HepG2 (cell line): ENCODE measurements around the gene ZNF101. TPM values are rescaled to one million over a fixed set of nuclear protein-coding genes. Genes with fewer than 3 reads are reported as not detected.

ENCODE experiments used
- ATAC-seq: fragments of 200-7000 bp; cut with Tn5 transposase; 3 replicates; pipeline ENCODE4 v1.9.1; 2020; ENCODE audit warnings: mild to moderate bottlenecking, moderate library complexity
- BruUV-seq: library from RNA; stranded (reverse); fragments of 400-500 nt; replicated peaks from 2 replicates; lab custom pipeline; 2021; lab: Mats Ljungman, UMichigan
- CTCF ChIA-PET: fragments of 300-600 bp; formaldehyde crosslinking; extraction: SDS; loops from one replicate; lab custom pipeline; 2021; ENCODE audit warnings: low total read pairs, inconsistent platforms, low intra/inter-chr PET ratio; lab: Yijun Ruan, JAX
- POLR2A ChIA-PET: fragments of 350-600 bp; sonication (Branson Sonifier 250); formaldehyde crosslinking; loops from one replicate; lab custom pipeline; 2020; ENCODE audit warnings: antibody characterized with exemption, inconsistent platforms; lab: Yijun Ruan, JAX
- DNase-seq: peaks from one replicate; pipeline ENCODE4 v3.0.0-alpha.2; 2015; ENCODE audit warnings: low spot score
- FAIRE-seq: peaks from 3 replicates; lab custom pipeline; 2011; peaks lifted over from hg19 to GRCh38; lab: Jason Lieb, UNC
- H2AFZ ChIP-seq: one replicate; pipeline ENCODE4 v1.6.1; 2011; ENCODE audit warnings: low read length, inconsistent platforms
- H3K27ac ChIP-seq: fragments of 300-600 bp; 3 replicates; pipeline ENCODE4 v1.8.0; 2011; ENCODE audit warnings: mixed run types, mild to moderate bottlenecking, mixed read lengths, low read length, inconsistent platforms; ENCODE audit not compliant: insufficient read depth; ENCODE audit errors: extremely low read length
- H3K27me3 ChIP-seq, 2 experiments: fragments of 200-600 bp in 1 of 2; 2 replicates in 1 of 2; 3 replicates in 1 of 2; pipeline versions ENCODE4 v1.6.0 to v1.8.0; 2011; ENCODE audit warnings: low read length in 2 of 2, mild to moderate bottlenecking in 2 of 2, moderate library complexity in 2 of 2, inconsistent platforms in 1 of 2; ENCODE audit not compliant: insufficient read depth in 2 of 2, control insufficient read depth in 1 of 2
- H3K36me3 ChIP-seq, 2 experiments: fragments of 200-600 bp in 1 of 2; replicated peaks in 1 of 2; 2 replicates in 1 of 2; 3 replicates in 1 of 2; pipeline versions ENCODE4 v1.5.1 to v1.8.0; 2011; ENCODE audit warnings: low read length in 2 of 2, inconsistent platforms in 1 of 2; ENCODE audit not compliant: insufficient read depth in 2 of 2, control insufficient read depth in 1 of 2
- H3K4me1 ChIP-seq: 2 replicates; pipeline ENCODE4 v1.5.1; 2012; ENCODE audit warnings: low read length, inconsistent platforms; ENCODE audit not compliant: insufficient read depth
- H3K4me2 ChIP-seq: 2 replicates; pipeline ENCODE4 v1.6.0; 2011; ENCODE audit warnings: low read depth, low read length, inconsistent platforms
- H3K4me3 ChIP-seq, 3 experiments: fragments of 200-600 bp in 1 of 3; sonication (generic), shearing (Covaris generic) in 1 of 3; replicated peaks in 1 of 3; 2 replicates each; pipeline ENCODE4 v1.5.1; 2011 to 2016; ENCODE audit warnings: low read length in 3 of 3, inconsistent platforms in 2 of 3, low read depth in 2 of 3, mild to moderate bottlenecking in 2 of 3, control low read depth in 1 of 3, mixed read lengths in 1 of 3; ENCODE audit not compliant: insufficient read depth in 1 of 3
- H3K79me2 ChIP-seq: one replicate; pipeline ENCODE4 v1.6.1; 2011; ENCODE audit warnings: low read length, inconsistent platforms; ENCODE audit not compliant: insufficient read depth
- H3K9ac ChIP-seq: 2 replicates; pipeline ENCODE4 v1.6.0; 2011; ENCODE audit warnings: mild to moderate bottlenecking, low read depth, low read length, inconsistent platforms; ENCODE audit not compliant: insufficient read depth
- H3K9me3 ChIP-seq: 2 replicates; pipeline ENCODE4 v1.5.1; 2012; ENCODE audit warnings: mild to moderate bottlenecking, low read length
- H4K20me1 ChIP-seq: 2 replicates; pipeline ENCODE4 v1.6.0; 2011; ENCODE audit warnings: inconsistent platforms, mild to moderate bottlenecking, low read length, moderate library complexity; ENCODE audit not compliant: insufficient read depth
- AGO2 ChIP-seq: fragments of 200-400 bp; formaldehyde crosslinking; optimal IDR thresholded peaks from 2 replicates; pipeline ENCODE3; 2017; ENCODE audit warnings: mild to moderate bottlenecking, low read depth, low read length, moderate library complexity
- MAZ ChIP-seq, 2 experiments: sonication (generic) in 1 of 2; formaldehyde crosslinking in 1 of 2; IDR thresholded peaks; 2 replicates each; pipeline versions ENCODE4 v1.5.0 to v1.6.1; 2012 to 2020; ENCODE audit warnings: low read depth in 2 of 2, mild to moderate bottlenecking in 2 of 2, borderline replicate concordance in 1 of 2, improper control_type of control experiment in 1 of 2, low read length in 1 of 2, missing genetic modification reagents in 1 of 2, moderate library complexity in 1 of 2
- RAD51 ChIP-seq: fragments of 450-650 bp; IDR thresholded peaks from 2 replicates; pipeline ENCODE4 v1.6.1; 2016; ENCODE audit warnings: borderline replicate concordance
- RBFOX2 ChIP-seq: fragments of 200-400 bp; formaldehyde crosslinking; IDR thresholded peaks from 2 replicates; pipeline ENCODE4 v1.6.1; 2017; ENCODE audit warnings: low read depth, mild to moderate bottlenecking, low read length
- TGIF2 ChIP-seq: IDR thresholded peaks from 2 replicates; pipeline ENCODE4 v1.6.1; 2016; ENCODE audit warnings: control low read depth, missing compliant biosample characterization
- ZNF572 ChIP-seq: sonication (generic); formaldehyde crosslinking; IDR thresholded peaks from 2 replicates; pipeline ENCODE4 v1.5.1; 2020; ENCODE audit warnings: mild to moderate bottlenecking, missing genetic modification reagents
- ZNF670 ChIP-seq: sonication (generic); formaldehyde crosslinking; IDR thresholded peaks from 2 replicates; pipeline ENCODE4 v1.8.0; 2022; ENCODE audit warnings: mild to moderate bottlenecking, missing genetic modification reagents, borderline replicate concordance
- WGBS: methylation state at CpG from one replicate; pipeline ENCODE4 v1.1.6; 2017; ENCODE audit warnings: low lambda C conversion rate; 5-methylcytosine and 5-hydroxymethylcytosine counted together
- in situ Hi-C: cut with HindIII; loops from 2 replicates; pipeline ENCODE4 v1.10.0; 2017; ENCODE audit warnings: low pct_unique_long_range_greater_than_20kb; ENCODE audit not compliant: extremely low pct_ligation_motif_present
- intact Hi-C: fragments of 100-400 bp; cut with micrococcal nuclease; formaldehyde crosslinking; loops from one replicate; pipeline ENCODE4 v1.10.0; 2022; ENCODE audit not compliant: unreplicated experiment
- polyA plus RNA-seq, 8 experiments: library from polyadenylated mRNA; depleted of rRNA in 3 of 8; stranded (reverse) in 7 of 8; unstranded in 1 of 8; fragments of >200 nt; fragmentation: Illumina TruSeq in 4 of 8; extraction: Trizol in 4 of 8; gene quantifications; 2 replicates each; pipeline versions ENCODE4 v1.2.1 to v1.2.3, GENCODE V29; 2011 to 2016; ENCODE audit warnings: low read depth in 4 of 8, missing spikeins in 1 of 8, mixed read lengths in 1 of 8; ENCODE audit not compliant: insufficient read depth in 1 of 8
- total RNA-seq, 5 experiments: library from RNA; depleted of rRNA; stranded (reverse); fragments of >200 nt; fragmentation: Illumina TruSeq; extraction: Trizol; gene quantifications; 2 replicates each; pipeline ENCODE4 v1.2.3, GENCODE V29; 2016; ENCODE audit warnings: low read depth in 1 of 5

ZNF101 gene
- total and polyA plus RNA-seq, 2 of the 13 experiments (the other 11 are each of a cell fraction or from before 2014, with no cell fraction given) = 12.9 to 28.9 TPM

- Histone ChIP-seq H3K36me3 (peaks cover 15 to 49% of the 10 kb centered on the region in 2 experiments; a peak in 4 of 5 replicates), H2AFZ (no peak overlapping the region), H3K79me2 (no peaks in the 10 kb centered on the region), H3K27ac (no peak overlapping the region), H4K20me1 (no peaks in the 10 kb centered on the region), H3K9ac (no peak overlapping the region), H3K4me2 (no peak overlapping the region), H3K9me3 (no peaks in the 10 kb centered on the region), H3K4me1 (no peaks in the 10 kb centered on the region), H3K27me3 (no peaks in the 10 kb centered on the region), H3K4me3 (no peak overlapping the region)
- in situ Hi-C loops (no loop called here), intact Hi-C loops (no loop called here)
- POLR2A ChIA-PET = no interaction called here
- CTCF ChIA-PET = interaction anchor here (2.4 kb wide), 1 partner anchor 113 kb away, joined by 23 read pairs; no protein-coding TSS in a partner anchor
- no TSS peak for BruUV-seq
- 100% methylated on average over 3 of the region's 17 CpGs for WGBS
- TF ChIP-seq ZNF572 (CRISPR knock-in tag) (no peak), TGIF2 (CRISPR knock-in tag) (no peak), ZNF670 (CRISPR knock-in tag) (no peak), MAZ (IDR thresholded peaks at IDR 0.05; ENCODE audit: borderline replicate concordance, low read depth, low read length) (no peak), MAZ (CRISPR knock-in tag; IDR thresholded peaks at IDR 0.05; ENCODE audit: low read depth) (no peak), AGO2 (peak; percentile 51), RBFOX2 (0 out of 2 replicates have a peak, but pooled peaks have one; percentile 41), RAD51 (no peak)
- ATAC-seq (no peak), DNase-seq (no peak), FAIRE-seq (no peak)
These were observed 23.3 kb upstream of the ZNF101 start for GRCh38 chr19:19645233-19645870.
